H1 (cell line): Measurements from ENCODE around the gene AGT. TPM values are rescaled to one million over a fixed set of nuclear protein-coding genes. Genes with fewer than 3 reads are reported as not detected.

ENCODE experiments used
- CTCF ChIA-PET: fragments of 300-600 bp; sonication (Branson Sonifier 250); formaldehyde crosslinking; loops from one replicate; lab custom pipeline; 2021; ENCODE audit not compliant: partially characterized antibody; lab: Charles Lee
- POLR2A ChIA-PET: fragments of 300-600 bp; sonication (Branson Sonifier 250); formaldehyde crosslinking; loops from one replicate; lab custom pipeline; 2021; ENCODE audit warnings: inconsistent platforms; ENCODE audit not compliant: partially characterized antibody; lab: Charles Lee
- DNase-seq, 2 experiments: peaks; one replicate each; pipeline versions ENCODE4 v3.0.0 to v3.0.0-alpha.2; 2010 to 2022; ENCODE audit warnings: low spot score in 2 of 2, low read depth in 1 of 2, mixed read lengths in 1 of 2
- FAIRE-seq: peaks from 2 replicates; lab custom pipeline; 2011; peaks lifted over from hg19 to GRCh38; lab: Jason Lieb, UNC
- H2AFZ ChIP-seq: 2 replicates; pipeline ENCODE4 v1.8.1; 2012; ENCODE audit warnings: low read length, inconsistent platforms
- H2AK5ac ChIP-seq: 2 replicates; pipeline ENCODE4 v1.6.1; 2013; ENCODE audit warnings: low read depth, low read length
- H2BK120ac ChIP-seq: replicated peaks from 2 replicates; pipeline ENCODE3; 2013; ENCODE audit warnings: low read depth, low read length, inconsistent platforms
- H2BK12ac ChIP-seq: 2 replicates; pipeline ENCODE4 v1.6.1; 2013; ENCODE audit warnings: low read depth, low read length
- H2BK15ac ChIP-seq: 2 replicates; pipeline ENCODE4 v1.6.1; 2013; ENCODE audit warnings: low read length
- H2BK20ac ChIP-seq: 2 replicates; pipeline ENCODE4 v1.6.1; 2013; ENCODE audit warnings: low read length
- H2BK5ac ChIP-seq: 2 replicates; pipeline ENCODE4 v1.6.1; 2013; ENCODE audit warnings: low read depth, low read length
- H3K14ac ChIP-seq: 2 replicates; pipeline ENCODE4 v1.6.1; 2013; ENCODE audit warnings: inconsistent platforms; ENCODE audit not compliant: insufficient read length
- H3K18ac ChIP-seq: 2 replicates; pipeline ENCODE4 v1.6.1; 2013; ENCODE audit warnings: low read length; ENCODE audit errors: extremely low read depth
- H3K23ac ChIP-seq: 2 replicates; pipeline ENCODE4 v1.6.1; 2013; ENCODE audit warnings: inconsistent platforms; ENCODE audit not compliant: insufficient read length
- H3K23me2 ChIP-seq: 2 replicates; pipeline ENCODE4 v1.6.1; 2013; ENCODE audit warnings: low read depth, low read length
- H3K27ac ChIP-seq: 2 replicates; pipeline ENCODE4 v1.6.1; 2011; ENCODE audit warnings: low read depth, low read length, inconsistent platforms
- H3K27me3 ChIP-seq, 4 experiments: replicated peaks in 1 of 4; 1 replicate in 1 of 4; 2 replicates in 3 of 4; pipeline versions ENCODE4 v1.6.1 to v1.8.1; 2011 to 2013; ENCODE audit warnings: low read length in 3 of 4, mild to moderate bottlenecking in 3 of 4, inconsistent platforms in 2 of 4, mixed read lengths in 2 of 4, moderate library complexity in 1 of 4; ENCODE audit not compliant: control insufficient read depth in 3 of 4, insufficient read depth in 3 of 4; ENCODE audit errors: extremely low read depth in 1 of 4
- H3K36me3 ChIP-seq, 4 experiments: 2 replicates each; pipeline versions ENCODE4 v1.6.1 to v1.8.1; 2011 to 2013; ENCODE audit warnings: mild to moderate bottlenecking in 4 of 4, low read length in 3 of 4, moderate library complexity in 2 of 4, control low read depth in 1 of 4, inconsistent platforms in 1 of 4; ENCODE audit not compliant: insufficient read depth in 4 of 4, control insufficient read depth in 2 of 4
- H3K4ac ChIP-seq: replicated peaks from 2 replicates; pipeline ENCODE3; 2013; ENCODE audit warnings: low read length, low read depth, mixed read lengths, inconsistent platforms; ENCODE audit not compliant: insufficient read length
- H3K4me1 ChIP-seq, 4 experiments: replicated peaks in 1 of 4; 1 replicate in 1 of 4; 2 replicates in 3 of 4; pipeline versions ENCODE4 v1.6.1 to v1.8.1; 2011 to 2013; ENCODE audit warnings: low read length in 3 of 4, inconsistent platforms in 2 of 4, mixed read lengths in 1 of 4; ENCODE audit not compliant: insufficient read depth in 4 of 4, control insufficient read depth in 3 of 4
- H3K4me2 ChIP-seq, 2 experiments: 2 replicates each; pipeline versions ENCODE4 v1.6.1 to v1.8.1; 2011 to 2013; ENCODE audit warnings: low read depth in 2 of 2, low read length in 2 of 2, control low read depth in 1 of 2, inconsistent platforms in 1 of 2, mild to moderate bottlenecking in 1 of 2; ENCODE audit not compliant: insufficient read depth in 1 of 2
- H3K4me3 ChIP-seq, 4 experiments: fragments of 200-600, 300-600 bp in 1 of 4; sonication (generic), shearing (Covaris generic), sonication (Bioruptor Twin) in 1 of 4; 2 replicates each; pipeline versions ENCODE4 v1.5.1 to v1.8.1; 2011 to 2016; ENCODE audit warnings: low read length in 4 of 4, low read depth in 3 of 4, control low read depth in 2 of 4, inconsistent platforms in 2 of 4, mild to moderate bottlenecking in 2 of 4, mixed read lengths in 1 of 4, moderate library complexity in 1 of 4; ENCODE audit not compliant: insufficient read depth in 2 of 4; ENCODE audit errors: extremely low read depth in 1 of 4
- H3K56ac ChIP-seq: replicated peaks from 2 replicates; pipeline ENCODE3; 2013; ENCODE audit warnings: low read depth, mild to moderate bottlenecking, mixed read lengths, low read length, inconsistent platforms; ENCODE audit not compliant: insufficient read length
- H3K79me1 ChIP-seq: 2 replicates; pipeline ENCODE4 v1.6.1; 2013; ENCODE audit warnings: low read depth, low read length, control low read depth
- H3K79me2 ChIP-seq, 2 experiments: 2 replicates each; pipeline versions ENCODE4 v1.6.1 to v1.8.1; 2012 to 2013; ENCODE audit warnings: low read length in 2 of 2, mild to moderate bottlenecking in 2 of 2, inconsistent platforms in 1 of 2; ENCODE audit not compliant: insufficient read depth in 2 of 2, control insufficient read depth in 1 of 2
- H3K9ac ChIP-seq, 4 experiments: replicated peaks in 1 of 4; 1 replicate in 1 of 4; 2 replicates in 3 of 4; pipeline versions ENCODE4 v1.6.1 to v1.8.1; 2011 to 2013; ENCODE audit warnings: low read depth in 3 of 4, low read length in 3 of 4, control low read depth in 2 of 4, mild to moderate bottlenecking in 2 of 4, moderate library complexity in 2 of 4, inconsistent platforms in 1 of 4; ENCODE audit errors: extremely low read depth in 1 of 4
- H3K9me3 ChIP-seq, 2 experiments: 2 replicates each; pipeline versions ENCODE4 v1.6.1 to v1.8.1; 2012 to 2013; ENCODE audit warnings: mild to moderate bottlenecking in 2 of 2, moderate library complexity in 2 of 2, control low read depth in 1 of 2, inconsistent platforms in 1 of 2, low read depth in 1 of 2, low read length in 1 of 2, mixed read lengths in 1 of 2; ENCODE audit not compliant: insufficient read depth in 2 of 2
- H4K20me1 ChIP-seq, 2 experiments: replicated peaks in 1 of 2; 2 replicates each; pipeline versions ENCODE3 to v1.8.1; 2011 to 2013; ENCODE audit warnings: inconsistent platforms in 2 of 2, low read length in 2 of 2, mild to moderate bottlenecking in 1 of 2; ENCODE audit not compliant: insufficient read depth in 2 of 2, control insufficient read depth in 1 of 2
- H4K5ac ChIP-seq: 2 replicates; pipeline ENCODE4 v1.6.1; 2013; ENCODE audit warnings: low read length, low read depth, mixed read lengths, inconsistent platforms; ENCODE audit not compliant: insufficient read length
- H4K8ac ChIP-seq: 2 replicates; pipeline ENCODE4 v1.8.0; 2013; ENCODE audit warnings: mild to moderate bottlenecking, moderate library complexity, low read length, inconsistent platforms; ENCODE audit not compliant: insufficient read depth; ENCODE audit errors: extremely low read depth
- H4K91ac ChIP-seq: replicated peaks from 2 replicates; pipeline ENCODE3; 2013; ENCODE audit warnings: low read length, mixed read lengths, inconsistent platforms; ENCODE audit not compliant: insufficient read length
- CBX5 ChIP-seq: fragments of 300-800, 300-1000 bp; sonication (generic); IDR thresholded peaks from 2 replicates; pipeline ENCODE4 v1.7.1; 2016; ENCODE audit warnings: antibody characterized with exemption, low read length, low read depth
- POLR2A ChIP-seq, 2 experiments: IDR thresholded peaks; 1 replicate in 1 of 2; 2 replicates in 1 of 2; pipeline ENCODE4 v1.6.1; 2011; ENCODE audit warnings: low read depth in 2 of 2, low read length in 2 of 2, mild to moderate bottlenecking in 2 of 2; ENCODE audit errors: control extremely low read depth in 1 of 2
- POU5F1 ChIP-seq: IDR thresholded peaks from 2 replicates; pipeline ENCODE4 v1.6.1; 2011; ENCODE audit warnings: low read depth, mild to moderate bottlenecking, low read length, moderate library complexity
- WGBS, 2 experiments: shearing (Covaris generic) in 1 of 2; methylation state at CpG; one replicate each; pipeline versions ENCODE4 v1.1.6 to v1.1.7; 2013 to 2015; ENCODE audit warnings: low lambda C conversion rate in 2 of 2, mixed read lengths in 2 of 2, inconsistent platforms in 1 of 2, low coverage in 1 of 2, missing lambda C conversion rate in 1 of 2; ENCODE audit not compliant: insufficient replicate concordance in 2 of 2, insufficient coverage in 1 of 2, insufficient read length in 1 of 2; ENCODE audit errors: extremely low coverage in 1 of 2, missing lambda C conversion rate in 1 of 2; 5-methylcytosine and 5-hydroxymethylcytosine counted together
- polyA plus RNA-seq, 7 experiments: library from polyadenylated mRNA; depleted of rRNA in 3 of 7; stranded (reverse) in 5 of 7; unstranded in 2 of 7; fragments of >200 nt in 5 of 7; fragments of 200-250 nt in 2 of 7; gene quantifications; 1 replicate in 5 of 7; 2 replicates in 1 of 7; 4 replicates in 1 of 7; pipeline versions ENCODE4 v1.2.1 to v1.2.3, GENCODE V29; 2011 to 2013; ENCODE audit warnings: missing spikeins in 2 of 7, mixed read lengths in 2 of 7
- total RNA-seq: library from RNA; stranded (reverse); fragmentation: NEBNext Ultra II Directional; extraction: Animal tissue kit (Norgen Biotek cat#: 25700); gene quantifications from 2 replicates; pipeline ENCODE4 v1.2.1, GENCODE V29; 2021

Gene AGT
- total and polyA plus RNA-seq, 2 of the 8 experiments (the other 6 are each of a cell fraction or from before 2014, with no cell fraction given) = 0.20 TPM; not detected in 1

DNA sequence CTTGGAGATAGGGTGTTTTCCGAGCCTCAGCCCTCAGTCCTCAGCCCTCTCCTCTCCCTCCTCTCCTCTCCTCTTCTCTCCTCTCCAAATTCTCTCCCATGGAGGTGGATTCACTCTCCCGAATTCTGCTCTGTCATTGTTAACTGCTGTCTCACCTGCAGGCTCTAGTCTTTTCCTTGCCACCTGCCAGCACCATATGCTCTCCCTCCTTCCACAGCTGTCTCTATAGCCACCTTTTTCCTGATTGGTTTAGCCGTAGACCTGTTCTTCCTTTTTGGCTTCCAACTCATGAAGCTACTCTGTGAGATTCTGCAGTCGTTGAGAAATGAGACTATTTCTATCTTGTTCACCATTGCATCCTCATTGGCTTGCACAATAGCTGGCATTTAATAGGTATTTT lies 51.9 kb downstream of the AGT start:
- Histone ChIP-seq H3K4me1 (no peaks in the 10 kb centered on the region), H3K4me3 (no peak overlapping the region), H2AFZ (no peak overlapping the region), H3K27ac (no peak overlapping the region), H3K4me2 (no peak overlapping the region), H2BK12ac (no peak overlapping the region), H2BK15ac (no peak overlapping the region), H2BK120ac (no peak overlapping the region), H2AK5ac (no peak overlapping the region), H3K9ac (no peak overlapping the region), H3K23ac (no peak overlapping the region), H3K27me3 (no peaks in the 10 kb centered on the region), H3K23me2 (no peaks in the 10 kb centered on the region), H3K79me2 (peaks cover 0 to 16% of the 10 kb centered on the region in 2 experiments; a peak in 2 of 4 replicates), H2BK20ac (no peak overlapping the region), H3K56ac (no peak overlapping the region), H4K5ac (no peak overlapping the region), H3K9me3 (no peaks in the 10 kb centered on the region), H4K8ac (no peak overlapping the region), H4K91ac (no peak overlapping the region), H3K18ac (no peak overlapping the region), H3K14ac (no peak overlapping the region), H2BK5ac (no peak overlapping the region), H4K20me1 (peaks cover 2 to 4% of the 10 kb centered on the region in 2 experiments), H3K4ac (no peak overlapping the region), H3K79me1 (no peaks in the 10 kb centered on the region), H3K36me3 (peaks cover 5 to 56% (median 24%) of the 10 kb centered on the region in 4 experiments; a peak in 7 of 8 replicates)
- TF ChIP-seq CBX5 (no peak), POLR2A (IDR thresholded peaks at IDR 0.05; ENCODE audit: control extremely low read depth in 1 of 2, low read depth in 2 of 2, low read length in 2 of 2) (no peak), POU5F1 (no peak)
- POLR2A ChIA-PET = no interaction called here
- FAIRE-seq = no peak
- no peak for DNase-seq
- CTCF ChIA-PET = interaction anchor here (1.1 kb wide), 1 partner anchor 19 kb away, joined by 3 read pairs; no protein-coding TSS in a partner anchor
- 86% methylated on average over 4 of the region's 4 CpGs; no CpG with 5 or more reads in 1 of the 2 experiments for WGBS, 2 experiments
